Lower lobe of right lung (tissue), 2 donors: ENCODE measurements around the gene SSUH2. TPM values are rescaled to one million over a fixed set of nuclear protein-coding genes. Genes with fewer than 3 reads are reported as not detected.

Experiments used
- ATAC-seq, 2 donors: fragments of 200-7000 bp; cut with Tn5 transposase; one replicate each; pipeline ENCODE4 v1.9.1; 2020 to 2022; ENCODE audit warnings: mild to moderate bottlenecking in 2 of 2, moderate library complexity in 2 of 2
- DNase-seq: peaks from one replicate; pipeline ENCODE4 v3.0.0-alpha.2; 2020
- H3K27ac ChIP-seq: fragments of 200-600 bp; one replicate; pipeline ENCODE4 v1.8.0; 2022
- H3K27me3 ChIP-seq: fragments of 200-600 bp; one replicate; pipeline ENCODE4 v1.8.0; 2022; ENCODE audit warnings: low read depth
- H3K36me3 ChIP-seq: fragments of 200-600 bp; one replicate; pipeline ENCODE4 v1.8.0; 2022; ENCODE audit warnings: mild to moderate bottlenecking
- H3K4me1 ChIP-seq: fragments of 200-600 bp; one replicate; pipeline ENCODE4 v1.8.0; 2022
- H3K4me3 ChIP-seq: fragments of 200-600 bp; one replicate; pipeline ENCODE4 v1.8.0; 2022; ENCODE audit warnings: mild to moderate bottlenecking
- H3K9me3 ChIP-seq: fragments of 200-600 bp; one replicate; pipeline ENCODE4 v1.8.0; 2022
- CTCF ChIP-seq: fragments of 200-600 bp; IDR thresholded peaks from one replicate; pipeline ENCODE4 v1.8.0; 2022; ENCODE audit warnings: antibody characterized with exemption, mild to moderate bottlenecking
- intact Hi-C: fragments of 100-400 bp; cut with DNase I; formaldehyde crosslinking; loops from one replicate; pipeline ENCODE4 v1.11.0; 2022
- total RNA-seq: library from RNA; stranded (reverse); fragmentation: NEBNext Ultra II Directional; extraction: Animal tissue kit (Norgen Biotek cat#: 25700); gene quantifications from one replicate; pipeline ENCODE4 v1.2.1, GENCODE V29; 2021
- donor health status: DM: no; HTN: yes; CAD: no; lungs with severe emphysema.

SSUH2 gene
- total RNA-seq, 1 donor from 2014 or later, result not detected

- Histone ChIP-seq H3K9me3 (no peaks in the 10 kb centered on the region), H3K27ac (peak overlapping the region; percentile 18), H3K4me1 (peaks cover 33% of the 10 kb centered on the region), H3K4me3 (no peak overlapping the region), H3K36me3 (peaks cover 43% of the 10 kb centered on the region), H3K27me3 (no peaks in the 10 kb centered on the region)
- TF ChIP-seq CTCF, result no peak
- DNase-seq (no peak), ATAC-seq (peak; percentile 34 to 39)
- intact Hi-C loops, result no loop called here
These were observed 73.3 kb downstream of the SSUH2 start for GRCh38 chr3:8571256-8571655.

Other genes starting within 250 kb of the SSUH2 start
- gene LMCD1, start 143.0 kb downstream of the SSUH2 start, total RNA-seq, result 93.6 TPM
- gene CAV3, start 89.0 kb upstream of the SSUH2 start, total RNA-seq, result not detected
- gene OXTR, start 124.8 kb upstream of the SSUH2 start, total RNA-seq, result 0.50 TPM